HL-60 (cell line): ENCODE results near the gene CRYBA2.

Source experiments
- DNase-seq, 2 experiments: peaks; one replicate each; pipeline ENCODE4 v3.0.0-alpha.2; 2010 to 2020; ENCODE audit warnings: low read depth in 1 of 2, low spot score in 1 of 2
- H3K27ac ChIP-seq: fragments of 250-450 bp; sonication (Bioruptor Pico); replicated peaks from 2 replicates; pipeline ENCODE4 v1.5.1; 2020; ENCODE audit warnings: mild to moderate bottlenecking, moderate library complexity
- H3K27me3 ChIP-seq: fragments of 250-450 bp; sonication (Bioruptor Pico); 2 replicates; pipeline ENCODE4 v1.5.1; 2021; ENCODE audit warnings: mild to moderate bottlenecking, moderate library complexity; ENCODE audit not compliant: insufficient read depth, poor library complexity, severe bottlenecking
- H3K4me3 ChIP-seq: replicated peaks from 2 replicates; pipeline ENCODE4 v1.5.1; 2011; ENCODE audit warnings: mild to moderate bottlenecking, control low read depth, low read length; ENCODE audit not compliant: insufficient read depth
- GABPA ChIP-seq: IDR thresholded peaks from 2 replicates; pipeline ENCODE4 v1.6.1; 2012; ENCODE audit warnings: low read depth
- POLR2AphosphoS5 ChIP-seq: IDR thresholded peaks from 2 replicates; pipeline ENCODE4 v1.6.1; 2012; ENCODE audit warnings: low read depth
- REST ChIP-seq: IDR thresholded peaks from 2 replicates; pipeline ENCODE4 v1.6.1; 2012; ENCODE audit warnings: low read depth; ENCODE audit not compliant: insufficient replicate concordance
- SPI1 ChIP-seq: IDR thresholded peaks from 2 replicates; pipeline ENCODE4 v1.6.1; 2012; ENCODE audit warnings: low read depth, mild to moderate bottlenecking, borderline replicate concordance
- TF ChIP-seq, protein P1 (sequence below): IDR thresholded peaks from one replicate; pipeline ENCODE4 v1.5.1; 2011; ENCODE audit warnings: low read length, control low read depth, inconsistent platforms; ENCODE audit not compliant: insufficient read depth

CRYBA2 gene

DNA sequence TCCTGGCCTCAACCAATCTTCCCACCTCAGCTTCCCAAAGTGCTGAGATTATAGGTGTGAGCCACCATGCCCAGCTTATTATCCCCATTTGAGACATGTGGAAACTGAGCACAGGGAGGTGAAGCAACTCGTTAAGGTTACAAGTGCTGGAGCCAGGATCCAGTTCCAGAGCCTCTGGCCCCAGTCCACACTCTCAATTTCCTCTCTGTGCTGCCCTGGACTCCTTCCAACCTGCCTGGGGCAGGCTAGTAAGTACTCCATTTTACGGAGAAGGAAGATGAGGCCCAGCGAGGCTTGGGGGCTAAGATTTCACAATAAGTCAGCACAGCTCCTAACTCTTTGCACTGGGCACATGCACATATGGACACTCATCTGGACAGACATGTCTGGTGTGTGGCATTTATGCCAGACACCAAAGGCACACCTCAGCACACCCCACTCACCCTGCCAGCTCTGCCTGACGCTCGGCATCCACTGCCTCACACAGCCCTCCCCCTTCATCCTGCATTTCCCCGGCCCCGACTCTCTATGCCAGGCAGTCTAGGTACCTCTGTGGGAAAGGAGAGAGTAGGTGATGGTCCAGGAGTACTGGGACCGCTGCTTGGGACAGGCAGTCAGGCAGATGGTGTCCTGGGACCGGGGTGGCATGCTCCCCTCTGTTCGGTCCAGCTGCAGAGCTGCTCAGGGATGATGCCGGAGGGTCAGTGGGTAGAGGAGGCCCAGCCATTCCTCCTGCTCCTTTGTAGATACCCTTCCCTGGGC, 27.6 kb upstream of the CRYBA2 start:
- Histone ChIP-seq H3K27ac (no peak overlapping the region), H3K27me3 (peaks cover 2% of the 10 kb centered on the region), H3K4me3 (no peak overlapping the region)
- no peak for TF ChIP-seq REST
- no peak for TF ChIP-seq GABPA
- TF ChIP-seq, protein P1, sequence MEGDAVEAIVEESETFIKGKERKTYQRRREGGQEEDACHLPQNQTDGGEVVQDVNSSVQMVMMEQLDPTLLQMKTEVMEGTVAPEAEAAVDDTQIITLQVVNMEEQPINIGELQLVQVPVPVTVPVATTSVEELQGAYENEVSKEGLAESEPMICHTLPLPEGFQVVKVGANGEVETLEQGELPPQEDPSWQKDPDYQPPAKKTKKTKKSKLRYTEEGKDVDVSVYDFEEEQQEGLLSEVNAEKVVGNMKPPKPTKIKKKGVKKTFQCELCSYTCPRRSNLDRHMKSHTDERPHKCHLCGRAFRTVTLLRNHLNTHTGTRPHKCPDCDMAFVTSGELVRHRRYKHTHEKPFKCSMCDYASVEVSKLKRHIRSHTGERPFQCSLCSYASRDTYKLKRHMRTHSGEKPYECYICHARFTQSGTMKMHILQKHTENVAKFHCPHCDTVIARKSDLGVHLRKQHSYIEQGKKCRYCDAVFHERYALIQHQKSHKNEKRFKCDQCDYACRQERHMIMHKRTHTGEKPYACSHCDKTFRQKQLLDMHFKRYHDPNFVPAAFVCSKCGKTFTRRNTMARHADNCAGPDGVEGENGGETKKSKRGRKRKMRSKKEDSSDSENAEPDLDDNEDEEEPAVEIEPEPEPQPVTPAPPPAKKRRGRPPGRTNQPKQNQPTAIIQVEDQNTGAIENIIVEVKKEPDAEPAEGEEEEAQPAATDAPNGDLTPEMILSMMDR, result no peak
- no peak for TF ChIP-seq POLR2AphosphoS5
- no peak for TF ChIP-seq SPI1
- DNase-seq, result no peak

DNA sequence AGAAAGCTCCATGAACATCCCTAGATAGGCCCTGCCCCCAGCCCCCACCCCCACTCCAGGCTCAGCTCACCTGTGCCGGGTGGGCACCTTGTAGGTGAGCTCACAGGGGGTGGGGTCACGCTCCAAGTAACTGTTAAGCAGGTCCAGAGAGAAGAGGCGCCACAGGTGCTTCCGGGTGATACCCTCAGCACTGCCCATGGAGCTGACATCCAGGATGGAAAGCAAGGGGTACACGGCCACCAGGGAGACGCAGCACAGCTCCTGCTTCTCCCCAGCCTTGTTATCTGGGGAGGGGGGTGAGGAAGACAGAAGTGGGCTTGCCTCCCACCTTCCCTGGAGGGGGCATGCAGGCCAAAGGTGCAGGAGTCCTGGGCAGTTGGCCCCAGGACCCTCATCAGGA, 26.2 kb upstream of the CRYBA2 start:
- peaks cover 2% of the 10 kb centered on the region for H3K27me3 ChIP-seq
- TF ChIP-seq SPI1, result no peak
- no peak for TF ChIP-seq REST
- no peak for TF ChIP-seq GABPA
- TF ChIP-seq, protein P1, result no peak
- no peak overlapping the region for H3K4me3 ChIP-seq
- no peak for DNase-seq
- H3K27ac ChIP-seq, result no peak overlapping the region

DNA sequence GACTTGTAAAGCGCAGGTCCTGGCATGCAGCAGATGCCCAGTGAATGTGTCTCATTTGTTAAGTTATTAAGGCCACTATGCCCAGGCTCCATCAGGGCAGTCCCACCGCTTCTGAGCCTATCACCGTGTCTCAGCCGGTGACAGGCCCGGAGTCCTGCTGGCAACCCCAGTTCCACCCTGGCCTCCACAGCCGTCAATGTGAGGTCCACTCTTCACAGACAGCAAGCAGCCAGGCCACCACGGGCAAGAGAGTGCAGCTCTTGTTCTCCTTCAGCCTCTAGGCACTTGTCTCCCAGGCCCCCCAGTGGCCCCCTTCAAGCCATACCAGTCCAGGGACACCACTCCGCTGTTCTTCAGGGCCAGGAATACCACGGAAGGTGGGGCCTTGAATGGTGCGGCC, 25.5 kb upstream of the CRYBA2 start:
- Histone ChIP-seq H3K27ac (no peak overlapping the region), H3K4me3 (no peak overlapping the region), H3K27me3 (peaks cover 2% of the 10 kb centered on the region)
- DNase-seq, result no peak
- no peak for TF ChIP-seq REST
- no peak for TF ChIP-seq GABPA
- TF ChIP-seq SPI1, result no peak
- no peak for TF ChIP-seq POLR2AphosphoS5
- TF ChIP-seq, protein P1, result no peak
